GM18526 (cell line): ENCODE measurements around the gene RPAP2.

ENCODE experiments used
- POLR2A ChIP-seq: IDR thresholded peaks from 3 replicates; pipeline ENCODE4 v1.6.1; 2011; ENCODE audit not compliant: insufficient read length; ENCODE audit errors: extremely low read depth

RPAP2 gene

GRCh38 chr1:92298573-92299476 is at the start of gene RPAP2, which contains the start of gene GLMN:
TSS of gene RPAP2 (plus strand) at chr1:92299059. CDS start at chr1:92299074, 15 bp downstream.
TSS of gene GLMN (minus strand) at chr1:92298987. CDS start at chr1:92297999, 988 bp downstream.
- TF ChIP-seq POLR2A, result peak; percentile 97

DNA sequence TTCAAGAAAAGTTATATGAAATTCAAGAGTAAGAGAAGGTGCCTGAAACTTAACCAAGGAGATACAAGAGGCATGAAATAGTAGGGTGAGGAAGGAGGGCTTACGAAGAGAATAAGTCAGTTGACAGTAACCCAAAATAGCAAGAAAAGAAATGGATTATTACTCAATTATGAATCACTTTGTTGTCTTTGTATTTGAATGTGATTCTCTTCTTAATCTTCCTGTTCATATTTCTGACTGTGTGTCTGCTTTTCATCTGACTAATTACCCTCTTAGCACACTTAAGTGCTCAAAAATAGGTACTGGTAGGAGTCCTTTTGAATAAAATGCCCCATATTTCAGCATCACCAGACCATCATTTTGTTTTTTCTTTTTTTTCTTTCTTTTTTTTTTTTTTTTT is 39.5 kb upstream of the RPAP2 start:
- TF ChIP-seq POLR2A, result no peak

DNA sequence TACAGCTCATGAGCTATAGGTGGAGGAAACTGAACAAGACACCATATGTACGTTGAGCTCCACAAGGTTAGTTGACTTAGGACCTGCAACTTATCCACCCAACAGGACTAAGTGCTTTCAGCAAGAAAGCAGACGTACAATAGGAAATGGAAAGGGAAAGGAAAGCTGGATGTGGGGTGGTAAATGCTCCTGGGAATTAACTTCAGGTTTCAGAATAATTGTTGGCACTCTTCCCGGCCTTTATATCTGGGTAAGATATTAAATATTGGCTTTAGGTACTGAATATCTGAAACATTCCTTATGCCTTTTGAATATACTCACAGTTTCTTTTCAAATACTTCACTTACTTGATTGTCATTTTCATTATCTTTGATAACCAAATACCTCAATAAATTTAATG is 36.3 kb upstream of the RPAP2 start:
- no peak for TF ChIP-seq POLR2A

- TF ChIP-seq POLR2A, result no peak
Measured at GRCh38 chr1:92273039-92273438, 25.8 kb upstream of the RPAP2 start.

- TF ChIP-seq POLR2A, result no peak
Measured at GRCh38 chr1:92274939-92275338, 23.9 kb upstream of the RPAP2 start.

DNA sequence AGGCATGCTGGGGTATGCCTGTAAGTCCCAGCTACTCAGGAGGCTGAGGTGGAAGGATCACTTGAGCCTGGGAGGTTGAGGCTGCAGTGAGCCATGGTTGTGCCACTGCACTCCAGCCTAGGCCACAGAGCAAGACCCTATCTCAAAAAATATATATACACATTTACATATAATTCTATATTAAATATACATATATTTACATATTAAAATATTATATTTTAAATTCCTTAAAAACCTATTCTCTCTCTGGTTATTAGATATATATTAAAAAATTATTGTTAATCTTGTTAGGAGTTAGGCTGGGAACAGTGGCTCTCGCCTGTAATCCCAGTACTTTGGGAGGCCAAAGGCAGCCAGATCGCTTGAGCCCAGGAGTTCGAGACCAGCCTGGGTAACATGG is 22.8 kb upstream of the RPAP2 start:
- TF ChIP-seq POLR2A, result no peak

- no peak for TF ChIP-seq POLR2A
Measured at GRCh38 chr1:92277105-92277723, 21.6 kb upstream of the RPAP2 start.

- TF ChIP-seq POLR2A, result no peak
Measured at GRCh38 chr1:92291372-92291999, 7.4 kb upstream of the RPAP2 start.

GRCh38 chr1:92298213-92298572 is 666 bp upstream of the RPAP2 start:
- TF ChIP-seq POLR2A, result no peak

DNA sequence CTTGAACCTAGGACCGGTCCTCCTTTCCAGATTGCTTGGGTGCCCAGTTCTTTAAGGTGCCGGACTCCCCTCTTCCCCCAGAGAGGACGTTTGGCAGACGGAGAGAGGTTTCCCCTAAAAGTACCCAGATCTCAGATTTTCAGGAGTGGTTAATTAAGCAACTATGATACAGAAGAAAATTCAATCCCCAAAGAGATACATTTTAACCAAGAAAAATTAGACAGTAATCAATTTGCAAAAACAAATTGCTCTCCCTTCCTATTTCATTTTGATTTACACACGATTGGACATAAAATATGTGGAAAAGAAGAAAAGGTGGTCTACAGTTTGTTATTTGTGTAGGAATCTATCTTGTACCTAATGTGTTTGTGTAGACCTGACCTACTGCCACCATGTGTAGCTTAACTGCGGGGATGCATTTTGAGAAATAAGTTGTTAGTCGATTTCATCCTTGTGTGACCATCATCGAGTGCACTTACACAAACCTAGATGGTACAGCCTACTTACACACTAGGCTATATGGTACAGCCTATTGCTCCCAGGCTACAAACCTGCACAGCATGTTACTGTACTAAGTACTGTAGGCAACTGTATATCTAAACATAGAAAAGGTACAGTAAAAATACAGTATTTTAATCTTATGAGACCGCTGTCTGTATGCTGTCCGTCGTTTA is 755 bp downstream of the RPAP2 start:
- no peak for TF ChIP-seq POLR2A

- no peak for TF ChIP-seq POLR2A
Measured at GRCh38 chr1:92301021-92301420, 2.2 kb downstream of the RPAP2 start.

DNA sequence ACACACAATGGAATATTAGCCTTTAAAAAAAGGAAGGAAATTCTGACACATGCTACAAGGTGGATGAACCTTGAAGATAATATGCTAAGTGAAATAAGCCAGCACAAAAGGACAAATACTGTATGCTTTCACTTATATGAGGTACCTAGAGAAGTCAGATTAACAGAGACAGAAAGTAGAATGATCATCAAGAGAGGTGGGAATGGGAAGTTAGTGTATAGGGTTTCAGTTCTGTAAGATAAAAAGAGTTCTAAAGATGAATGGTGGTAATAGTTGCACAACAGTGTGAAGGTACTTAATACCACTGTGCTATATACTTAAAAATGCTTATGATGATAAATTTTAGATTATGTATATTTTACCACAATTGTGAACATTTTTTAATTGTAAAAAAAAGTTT is 7.2 kb downstream of the RPAP2 start:
- no peak for TF ChIP-seq POLR2A

DNA sequence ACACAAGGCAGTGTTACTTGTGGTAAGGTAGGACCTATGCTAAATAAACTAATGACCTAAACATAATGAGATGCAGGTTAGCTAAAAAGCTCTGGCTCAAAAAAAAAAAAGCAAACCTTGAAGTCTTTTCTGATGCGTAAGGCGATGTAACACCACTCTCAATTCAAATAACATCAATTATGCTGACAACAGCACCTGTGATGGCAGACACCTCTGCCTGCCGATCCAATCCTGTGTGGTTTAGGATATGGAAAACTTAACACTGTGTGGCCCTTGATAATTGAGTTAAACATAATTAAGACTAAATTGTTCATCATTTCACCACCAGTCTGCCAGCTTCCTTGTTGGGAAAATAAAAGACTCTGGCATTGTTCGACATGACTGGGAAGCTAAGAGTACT is 9.1 kb downstream of the RPAP2 start:
- TF ChIP-seq POLR2A, result no peak

DNA sequence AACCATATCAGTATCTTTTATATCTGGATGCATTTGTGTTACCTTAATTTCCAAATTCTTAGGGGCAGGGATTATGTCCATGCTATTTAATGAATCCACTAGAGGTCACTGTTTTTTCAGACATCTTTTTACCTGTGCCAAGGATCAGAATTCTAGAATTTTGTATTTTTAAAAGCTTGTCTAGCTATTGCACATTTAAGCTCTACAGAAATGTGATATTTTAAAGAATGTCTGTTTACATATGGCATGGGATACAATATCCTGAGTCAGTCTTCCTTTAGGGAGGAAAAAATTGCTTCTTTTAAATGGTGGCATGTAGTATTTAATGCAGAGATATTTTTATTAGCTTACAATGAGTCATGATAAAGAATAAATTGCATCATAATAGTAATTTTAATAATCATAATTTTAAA is 11.3 kb downstream of the RPAP2 start:
- no peak for TF ChIP-seq POLR2A

GRCh38 chr1:92314024-92314423 is 15.2 kb downstream of the RPAP2 start:
- TF ChIP-seq POLR2A, result no peak
